Progenitor cell of endocrine pancreas (in vitro differentiated cells): Measurements from ENCODE around the gene PDGFB. TPM values are rescaled to one million over a fixed set of nuclear protein-coding genes. Genes with fewer than 3 reads are reported as not detected.
A peak's percentile ranks its signal among the peaks of the same experiment; 100 is the strongest.
"Not testable (repeated sequence)": the region's sequence is repeated elsewhere in the genome, so short reads cannot be mapped to it uniquely, and the experiment has no call there.

Source experiments
- DNase-seq: peaks from one replicate; pipeline ENCODE4 v3.0.0; 2021; ENCODE audit warnings: low spot score; ENCODE audit not compliant: unreplicated experiment
- H3K27ac Mint-ChIP-seq: 2 replicates; pipeline ENCODE4 v1.8.0; 2021; ENCODE audit warnings: mild to moderate bottlenecking, moderate library complexity, mixed read lengths
- H3K27me3 Mint-ChIP-seq: 2 replicates; pipeline ENCODE4 v1.8.0; 2021; ENCODE audit warnings: mixed read lengths
- H3K36me3 Mint-ChIP-seq: 2 replicates; pipeline ENCODE4 v1.8.0; 2022; ENCODE audit warnings: mixed read lengths; ENCODE audit not compliant: insufficient read depth
- H3K4me1 Mint-ChIP-seq: 2 replicates; pipeline ENCODE4 v1.8.0; 2021; ENCODE audit warnings: low read depth, mixed read lengths
- H3K4me3 Mint-ChIP-seq: 2 replicates; pipeline ENCODE4 v1.8.0; 2021; ENCODE audit warnings: low read depth, mild to moderate bottlenecking, moderate library complexity, mixed read lengths
- H3K9me3 Mint-ChIP-seq: 2 replicates; pipeline ENCODE4 v1.8.0; 2021; ENCODE audit warnings: low read depth, mixed read lengths
- CTCF ChIP-seq: fragments of 200-600 bp; sonication (generic); IDR thresholded peaks from one replicate; pipeline ENCODE4 v1.5.0; 2021; ENCODE audit warnings: antibody characterized with exemption, mild to moderate bottlenecking; ENCODE audit not compliant: unreplicated experiment
- total RNA-seq: library from RNA; stranded (reverse); gene quantifications from 2 replicates; pipeline ENCODE4 v1.2.1, GENCODE V29; 2021

Gene PDGFB
- total RNA-seq, 1 donor from 2014 or later = 7.1 TPM

- DNase-seq = no peak
- Mint-ChIP-seq H3K4me1 (peaks cover 7% of the 10 kb centered on the region), H3K4me3 (no peak overlapping the region), H3K27me3 (no peaks in the 10 kb centered on the region), H3K9me3 (peaks cover 5% of the 10 kb centered on the region), H3K27ac (no peak overlapping the region), H3K36me3 (peaks cover 6% of the 10 kb centered on the region)
- no peak for TF ChIP-seq CTCF
Observed at GRCh38 chr22:39219071-39220039, 25.4 kb downstream of the PDGFB start.

DNA sequence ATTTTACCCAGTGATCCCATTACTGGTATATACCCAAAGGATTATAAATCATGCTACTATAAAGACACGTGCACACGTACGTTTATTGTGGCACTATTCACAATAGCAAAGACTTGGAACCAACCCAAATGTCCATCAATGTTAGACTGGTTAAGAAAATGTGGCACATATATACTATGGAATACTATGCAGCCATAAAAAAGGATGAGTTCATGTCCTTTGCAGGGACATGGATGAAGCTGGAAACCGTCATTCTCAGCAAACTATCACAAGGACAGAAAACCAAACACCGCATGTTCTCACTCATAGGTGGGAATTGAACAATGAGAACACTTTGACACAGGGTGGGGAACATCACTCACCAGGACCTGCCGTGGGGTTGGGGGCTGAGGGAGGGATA is 26.4 kb downstream of the PDGFB start:
- not testable (repeated sequence) for H3K36me3 Mint-ChIP-seq, H3K27me3 Mint-ChIP-seq, H3K9me3 Mint-ChIP-seq, H3K4me3 Mint-ChIP-seq, DNase-seq, H3K27ac Mint-ChIP-seq
- H3K4me1 Mint-ChIP-seq = peaks cover 12% of the 10 kb centered on the region

- Mint-ChIP-seq H3K27me3 (no peaks in the 10 kb centered on the region), H3K4me1 (peaks cover 16% of the 10 kb centered on the region), H3K36me3 (peaks cover 1% of the 10 kb centered on the region), H3K27ac (no peak overlapping the region), H3K9me3 (peaks cover 5% of the 10 kb centered on the region), H3K4me3 (no peak overlapping the region)
- no peak for TF ChIP-seq CTCF
- DNase-seq = no peak
Observed at GRCh38 chr22:39216143-39216490, 28.7 kb downstream of the PDGFB start.

DNA sequence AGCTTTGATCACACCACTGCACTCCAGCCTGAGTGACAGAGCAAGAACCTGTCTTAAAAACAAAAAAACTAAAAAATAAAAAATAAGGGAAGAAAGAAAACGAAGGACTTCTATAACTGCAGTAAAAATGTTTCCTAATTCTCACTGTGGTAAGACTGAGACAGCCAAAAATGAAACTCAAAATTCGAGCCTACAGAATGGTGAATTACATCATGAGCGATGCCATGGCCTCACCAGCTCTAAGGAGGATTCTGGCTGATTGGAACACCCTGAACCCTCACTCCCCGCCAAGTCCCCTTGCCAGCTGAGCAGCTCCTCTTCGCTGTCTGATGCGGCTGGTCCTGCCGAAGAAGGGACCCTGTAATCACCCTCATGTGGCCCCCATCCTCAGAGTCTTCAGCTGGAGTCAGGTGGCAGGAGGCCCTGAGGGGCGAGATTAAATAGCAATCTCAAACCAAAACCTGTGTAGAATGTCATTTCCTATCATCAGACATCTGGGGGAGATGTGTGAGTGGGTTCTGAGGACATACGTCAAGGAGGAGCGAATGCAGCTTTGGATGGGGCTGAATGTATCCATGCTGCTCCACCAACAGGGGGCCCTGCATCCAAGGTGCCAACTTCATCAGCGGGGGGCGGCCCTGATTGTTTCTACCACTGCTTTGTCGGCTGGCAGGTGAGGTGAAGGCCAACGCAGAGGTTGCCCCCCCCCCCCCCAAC is 29.2 kb downstream of the PDGFB start:
- Mint-ChIP-seq H3K27ac (no peak overlapping the region), H3K36me3 (no peaks in the 10 kb centered on the region), H3K4me3 (no peak overlapping the region), H3K9me3 (peaks cover 5% of the 10 kb centered on the region), H3K27me3 (no peaks in the 10 kb centered on the region), H3K4me1 (peaks cover 16% of the 10 kb centered on the region)
- TF ChIP-seq CTCF = peak; percentile 48
- DNase-seq = no peak

DNA sequence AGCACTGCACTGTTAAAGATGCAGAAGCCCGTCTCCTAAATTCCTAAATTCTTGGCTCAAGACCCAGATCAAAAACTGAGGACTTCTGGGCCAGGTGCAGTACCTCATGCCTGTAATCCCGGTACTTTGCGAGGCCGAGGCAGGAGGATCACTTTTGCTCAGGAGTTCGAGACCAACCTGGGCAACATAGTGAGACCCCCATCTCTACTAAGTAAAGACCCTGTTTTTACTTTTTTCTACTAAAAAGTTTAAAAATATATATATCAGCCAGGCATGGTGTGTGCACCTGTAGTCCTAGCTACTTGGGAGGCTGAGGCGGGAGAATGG is 29.7 kb downstream of the PDGFB start:
- no peak overlapping the region for H3K4me3 Mint-ChIP-seq
- H3K9me3 Mint-ChIP-seq = peaks cover 5% of the 10 kb centered on the region
- peaks cover 16% of the 10 kb centered on the region for H3K4me1 Mint-ChIP-seq
- no peak for DNase-seq
- H3K27me3 Mint-ChIP-seq = no peaks in the 10 kb centered on the region
- no peak overlapping the region for H3K27ac Mint-ChIP-seq
- no peaks in the 10 kb centered on the region for H3K36me3 Mint-ChIP-seq
- TF ChIP-seq CTCF = no peak
